Gastrocnemius medialis (tissue), 4 donors: ENCODE results near the gene LRRC37A3.
"Not testable (repeated sequence)": the region's sequence is repeated elsewhere in the genome, so short reads cannot be mapped to it uniquely, and the experiment has no call there.

Experiments used
- CTCF ChIP-seq, 5 experiments: fragments of 450-650 bp in 3 of 5; fragments of 200-600 bp in 2 of 5; sonication (generic) in 2 of 5; IDR thresholded peaks in 4 of 5; conservative IDR thresholded peaks in 1 of 5; 1 replicate in 4 of 5; 2 replicates in 1 of 5; pipeline ENCODE4 v1.5.1; 2016 to 2019; ENCODE audit warnings: antibody characterized with exemption in 5 of 5, mild to moderate bottlenecking in 3 of 5, moderate library complexity in 3 of 5
- POLR2A ChIP-seq, 2 donors: fragments of 450-650 bp; IDR thresholded peaks; one replicate each; pipeline ENCODE4 v1.6.1; 2017; ENCODE audit warnings: antibody characterized with exemption in 2 of 2, mild to moderate bottlenecking in 2 of 2, moderate library complexity in 2 of 2

GRCh38 chr17:64843918-64844317 lies 75.4 kb downstream of the LRRC37A3 start:
- not testable (repeated sequence) for TF ChIP-seq CTCF (IDR thresholded peaks at IDR 0.05 in 4 of 5, conservative IDR thresholded peaks at IDR 0.05 in 1 of 5); POLR2A (IDR thresholded peaks at IDR 0.05)
